ENCODE measurements around the gene PEAK3.

The PEAK3 gene

DNA sequence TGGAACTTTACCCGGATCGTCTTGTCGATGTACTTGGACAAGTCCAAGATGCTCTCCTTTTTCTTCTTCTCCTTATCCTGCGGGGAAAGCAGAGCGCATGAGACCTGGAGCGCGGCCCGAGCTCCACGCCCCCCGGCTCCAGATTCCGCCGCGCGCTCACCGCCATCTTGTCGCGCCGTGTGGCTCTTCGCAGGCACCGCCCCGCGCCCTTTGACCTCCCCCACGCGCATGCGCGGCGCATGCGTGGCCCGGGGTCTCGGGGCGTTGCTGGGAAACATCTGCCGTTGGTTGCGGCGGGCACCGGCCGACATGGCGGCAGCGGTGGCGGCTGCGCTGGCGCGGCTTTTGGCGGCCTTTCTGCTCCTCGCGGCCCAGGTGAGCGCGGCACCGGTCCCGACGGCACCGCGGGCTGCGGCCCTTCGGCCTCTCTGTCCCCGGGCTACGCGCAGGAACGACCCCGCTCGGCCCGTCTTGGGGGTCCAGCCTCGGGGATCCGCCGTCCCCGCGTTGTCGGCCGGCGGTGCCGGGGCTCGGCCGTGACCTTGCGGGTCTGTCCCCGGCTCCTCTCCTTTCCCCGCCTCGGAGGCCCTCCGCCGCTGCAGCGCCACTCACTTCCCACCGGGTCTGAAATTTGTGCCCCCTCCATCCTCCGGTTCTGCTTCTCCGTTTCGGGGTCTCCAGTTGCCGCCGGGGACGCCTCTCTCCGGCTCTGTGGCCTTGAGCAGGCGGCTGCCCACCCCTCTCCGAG is 46.6 kb upstream of the PEAK3 start, which contains the start of the genes LSM7 and SPPL2B:
LSM7 (minus strand) TSS at position 186 of the 748 bp plus-strand sequence; CDS start at position 166, 20 bp downstream.
SPPL2B (plus strand) TSS at position 284 of the 748 bp plus-strand sequence; CDS start at position 310, 26 bp downstream.
- Histone ChIP-seq H3K4ac (ENCODE audit: low read depth, low read length) (peak within 1 kb of the TSS; percentile 81), H2BK15ac (replicated peaks; ENCODE audit: low read depth) (no peak within 1 kb of the TSS), H2AK5ac (ENCODE audit: low read length) (no peak within 1 kb of the TSS), H2BK5ac (ENCODE audit: low read length) (no peak within 1 kb of the TSS), H4K5ac (ENCODE audit: low read length) (no peak within 1 kb of the TSS), H2BK120ac (ENCODE audit: low read depth, low read length) (no peak within 1 kb of the TSS), H3K23ac (ENCODE audit: low read length) (peak within 1 kb of the TSS; percentile 99), H3K4me2 (ENCODE audit: low read length) (peak within 1 kb of the TSS; percentile 77), H3K18ac (ENCODE audit: low read length) (peak within 1 kb of the TSS; percentile 63), H4K8ac (ENCODE audit: low read depth, low read length) (no peak within 1 kb of the TSS), H3K27me3 (ENCODE audit: insufficient read depth, low read length, poor library complexity) (no peaks in the 10 kb centered on the region), H3K4me1 (ENCODE audit: control insufficient read depth, low read depth, low read length) (peaks cover 2% of the 10 kb centered on the region), H3K56ac (ENCODE audit: low read length) (peak within 1 kb of the TSS; percentile 99), H3K79me1 (ENCODE audit: low read length) (peaks cover 29% of the 10 kb centered on the region), H3K36me3 (ENCODE audit: control insufficient read depth, insufficient read depth, low read length) (peaks cover 2% of the 10 kb centered on the region), H3K9ac (ENCODE audit: low read length) (peak within 1 kb of the TSS; percentile 98), H3K27ac (ENCODE audit: low read depth, low read length) (peak within 1 kb of the TSS; percentile 60), H3K79me2 (ENCODE audit: control insufficient read depth, insufficient read depth, low read length) (peaks cover 54% of the 10 kb centered on the region), H3K4me3 (ENCODE audit: low read length) (peak within 1 kb of the TSS; percentile 99)
- no CpG with 5 or more reads among the region's 89 CpGs for WGBS (ENCODE audit: extremely low coverage, insufficient coverage, low lambda C conversion rate)
- peak; percentile 90 for DNase-seq

- no peak overlapping the region for H2BK15ac ChIP-seq (replicated peaks; ENCODE audit: low read depth)
- no peaks in the 10 kb centered on the region for H3K27me3 ChIP-seq (ENCODE audit: insufficient read depth, low read length, poor library complexity)
- no peak overlapping the region for H4K8ac ChIP-seq (ENCODE audit: low read depth, low read length)
- H3K4me1 ChIP-seq (ENCODE audit: control insufficient read depth, low read depth, low read length): peaks cover 2% of the 10 kb centered on the region
- peaks cover 52% of the 10 kb centered on the region for H3K79me2 ChIP-seq (ENCODE audit: control insufficient read depth, insufficient read depth, low read length)
- no peak overlapping the region for H2BK120ac ChIP-seq (ENCODE audit: low read depth, low read length)
- peak overlapping the region; percentile 57 for H3K4ac ChIP-seq (ENCODE audit: low read depth, low read length)
- H3K18ac ChIP-seq (ENCODE audit: low read length): no peak overlapping the region
- H3K56ac ChIP-seq (ENCODE audit: low read length): peak overlapping the region; percentile 99
- H2BK5ac ChIP-seq (ENCODE audit: low read length): no peak overlapping the region
- H3K4me3 ChIP-seq (ENCODE audit: low read length): peak overlapping the region; percentile 99
- H3K36me3 ChIP-seq (ENCODE audit: control insufficient read depth, insufficient read depth, low read length): peaks cover 2% of the 10 kb centered on the region
- H3K23ac ChIP-seq (ENCODE audit: low read length): no peak overlapping the region
- no peak overlapping the region for H4K5ac ChIP-seq (ENCODE audit: low read length)
- DNase-seq: peak; percentile 90
- H3K9ac ChIP-seq (ENCODE audit: low read length): peak overlapping the region; percentile 98
- peaks cover 29% of the 10 kb centered on the region for H3K79me1 ChIP-seq (ENCODE audit: low read length)
- no CpG with 5 or more reads among the region's 18 CpGs for WGBS (ENCODE audit: extremely low coverage, insufficient coverage, low lambda C conversion rate)
- no peak overlapping the region for H2AK5ac ChIP-seq (ENCODE audit: low read length)
- H3K4me2 ChIP-seq (ENCODE audit: low read length): peak overlapping the region; percentile 30
- peak overlapping the region; percentile 56 for H3K27ac ChIP-seq (ENCODE audit: low read depth, low read length)
These were observed 45.9 kb upstream of the PEAK3 start for GRCh38 chr19:2327773-2328400.

GRCh38 chr19:2326699-2327360 is 44.9 kb upstream of the PEAK3 start:
- Histone ChIP-seq H4K8ac (ENCODE audit: low read depth, low read length) (no peak overlapping the region), H3K4ac (ENCODE audit: low read depth, low read length) (no peak overlapping the region), H2BK120ac (ENCODE audit: low read depth, low read length) (no peak overlapping the region), H3K4me1 (ENCODE audit: control insufficient read depth, low read depth, low read length) (peaks cover 2% of the 10 kb centered on the region), H3K56ac (ENCODE audit: low read length) (no peak overlapping the region), H3K23ac (ENCODE audit: low read length) (no peak overlapping the region), H4K5ac (ENCODE audit: low read length) (no peak overlapping the region), H3K4me2 (ENCODE audit: low read length) (no peak overlapping the region), H3K18ac (ENCODE audit: low read length) (no peak overlapping the region), H3K4me3 (ENCODE audit: low read length) (no peak overlapping the region), H3K27ac (ENCODE audit: low read depth, low read length) (no peak overlapping the region), H2BK5ac (ENCODE audit: low read length) (no peak overlapping the region), H3K79me1 (ENCODE audit: low read length) (peaks cover 27% of the 10 kb centered on the region), H3K9ac (ENCODE audit: low read length) (peak overlapping the region; percentile 49), H2BK15ac (replicated peaks; ENCODE audit: low read depth) (no peak overlapping the region), H2AK5ac (ENCODE audit: low read length) (no peak overlapping the region), H3K27me3 (ENCODE audit: insufficient read depth, low read length, poor library complexity) (no peaks in the 10 kb centered on the region), H3K36me3 (ENCODE audit: control insufficient read depth, insufficient read depth, low read length) (peaks cover 2% of the 10 kb centered on the region), H3K79me2 (ENCODE audit: control insufficient read depth, insufficient read depth, low read length) (peaks cover 44% of the 10 kb centered on the region)
- WGBS (ENCODE audit: extremely low coverage, insufficient coverage, low lambda C conversion rate): no CpG with 5 or more reads among the region's 16 CpGs
- DNase-seq: peak; percentile 14

DNA sequence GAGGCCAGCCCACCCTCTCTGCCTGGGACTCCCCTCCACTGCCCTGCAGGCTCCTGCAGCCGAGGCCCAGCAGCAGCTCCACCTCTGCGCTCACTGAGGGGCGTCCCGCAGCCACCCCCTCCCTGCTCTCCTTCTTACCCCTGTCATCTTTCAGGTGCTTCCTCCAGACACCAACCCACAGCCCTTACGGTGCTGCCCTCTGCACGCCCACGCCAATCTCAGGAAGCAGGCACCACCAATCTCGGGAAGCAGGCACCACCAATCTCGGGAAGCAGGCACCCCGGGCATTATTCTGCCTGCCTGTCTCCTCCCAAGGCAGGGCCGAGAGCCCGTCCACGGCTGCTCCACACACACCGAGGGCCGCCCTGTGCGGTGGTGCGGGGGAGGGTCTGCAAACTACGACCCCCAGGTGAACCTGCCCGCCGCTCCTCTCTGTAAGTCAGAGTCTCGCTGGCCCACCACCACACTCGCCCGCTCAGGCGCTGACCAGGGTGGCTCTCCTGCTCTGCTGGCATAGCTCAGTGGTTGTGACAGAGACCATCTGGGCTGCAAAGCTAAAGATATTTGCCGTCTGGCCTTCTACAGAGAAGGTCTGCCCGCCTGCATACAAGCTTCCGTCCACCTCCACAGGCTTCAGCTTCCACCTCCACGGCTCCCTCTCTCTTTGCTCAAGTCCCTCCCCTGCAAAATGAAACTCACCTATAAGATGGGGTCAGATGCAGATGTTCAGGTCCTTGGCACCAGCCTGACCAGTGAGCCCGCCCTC is 43.5 kb upstream of the PEAK3 start:
- H3K4me1 ChIP-seq (ENCODE audit: control insufficient read depth, low read depth, low read length): peaks cover 2% of the 10 kb centered on the region
- H3K79me2 ChIP-seq (ENCODE audit: control insufficient read depth, insufficient read depth, low read length): peaks cover 31% of the 10 kb centered on the region
- H3K27ac ChIP-seq (ENCODE audit: low read depth, low read length): no peak overlapping the region
- no peak overlapping the region for H3K23ac ChIP-seq (ENCODE audit: low read length)
- H2BK120ac ChIP-seq (ENCODE audit: low read depth, low read length): no peak overlapping the region
- no peak overlapping the region for H2BK15ac ChIP-seq (replicated peaks; ENCODE audit: low read depth)
- H3K36me3 ChIP-seq (ENCODE audit: control insufficient read depth, insufficient read depth, low read length): peaks cover 2% of the 10 kb centered on the region
- peaks cover 23% of the 10 kb centered on the region for H3K79me1 ChIP-seq (ENCODE audit: low read length)
- H2BK5ac ChIP-seq (ENCODE audit: low read length): no peak overlapping the region
- WGBS (ENCODE audit: extremely low coverage, insufficient coverage, low lambda C conversion rate): no CpG with 5 or more reads among the region's 29 CpGs
- H4K5ac ChIP-seq (ENCODE audit: low read length): no peak overlapping the region
- no peaks in the 10 kb centered on the region for H3K27me3 ChIP-seq (ENCODE audit: insufficient read depth, low read length, poor library complexity)
- H3K4ac ChIP-seq (ENCODE audit: low read depth, low read length): no peak overlapping the region
- H3K4me3 ChIP-seq (ENCODE audit: low read length): no peak overlapping the region
- no peak overlapping the region for H2AK5ac ChIP-seq (ENCODE audit: low read length)
- H3K18ac ChIP-seq (ENCODE audit: low read length): no peak overlapping the region
- no peak overlapping the region for H3K9ac ChIP-seq (ENCODE audit: low read length)
- H4K8ac ChIP-seq (ENCODE audit: low read depth, low read length): no peak overlapping the region
- DNase-seq: no peak
- no peak overlapping the region for H3K4me2 ChIP-seq (ENCODE audit: low read length)
- no peak overlapping the region for H3K56ac ChIP-seq (ENCODE audit: low read length)

- H3K4ac ChIP-seq (ENCODE audit: low read depth, low read length): no peak overlapping the region
- no peak overlapping the region for H3K27ac ChIP-seq (ENCODE audit: low read depth, low read length)
- H3K4me3 ChIP-seq (ENCODE audit: low read length): no peak overlapping the region
- H3K27me3 ChIP-seq (ENCODE audit: insufficient read depth, low read length, poor library complexity): no peaks in the 10 kb centered on the region
- no CpG with 5 or more reads among the region's 34 CpGs for WGBS (ENCODE audit: extremely low coverage, insufficient coverage, low lambda C conversion rate)
- H2BK15ac ChIP-seq (replicated peaks; ENCODE audit: low read depth): no peak overlapping the region
- H3K79me1 ChIP-seq (ENCODE audit: low read length): peaks cover 17% of the 10 kb centered on the region
- H2BK120ac ChIP-seq (ENCODE audit: low read depth, low read length): no peak overlapping the region
- H3K4me1 ChIP-seq (ENCODE audit: control insufficient read depth, low read depth, low read length): no peaks in the 10 kb centered on the region
- no peak overlapping the region for H3K9ac ChIP-seq (ENCODE audit: low read length)
- no peak overlapping the region for H3K23ac ChIP-seq (ENCODE audit: low read length)
- no peak overlapping the region for H3K18ac ChIP-seq (ENCODE audit: low read length)
- no peak overlapping the region for H3K56ac ChIP-seq (ENCODE audit: low read length)
- H4K5ac ChIP-seq (ENCODE audit: low read length): no peak overlapping the region
- H3K36me3 ChIP-seq (ENCODE audit: control insufficient read depth, insufficient read depth, low read length): peaks cover 2% of the 10 kb centered on the region
- no peak overlapping the region for H3K4me2 ChIP-seq (ENCODE audit: low read length)
- no peak overlapping the region for H2AK5ac ChIP-seq (ENCODE audit: low read length)
- no peak for DNase-seq
- H4K8ac ChIP-seq (ENCODE audit: low read depth, low read length): no peak overlapping the region
- no peak overlapping the region for H2BK5ac ChIP-seq (ENCODE audit: low read length)
- H3K79me2 ChIP-seq (ENCODE audit: control insufficient read depth, insufficient read depth, low read length): peaks cover 26% of the 10 kb centered on the region
These were observed 42.4 kb upstream of the PEAK3 start for GRCh38 chr19:2324220-2324948.

Data from mesendoderm (in vitro differentiated cells).